GM12865 (cell line): ENCODE measurements around the gene LINGO4.

Experiments
- DNase-seq: peaks from one replicate; pipeline ENCODE4 v3.0.0; 2010; ENCODE audit warnings: low read depth
- H3K4me3 ChIP-seq: 2 replicates; pipeline ENCODE4 v1.5.1; 2011; ENCODE audit warnings: mild to moderate bottlenecking, low read depth, low read length, control low read depth
- TF ChIP-seq, protein P1 (sequence below): IDR thresholded peaks from 2 replicates; pipeline ENCODE4 v1.5.1; 2011; ENCODE audit warnings: low read length, control low read depth, low read depth, inconsistent platforms; ENCODE audit not compliant: insufficient read depth; ENCODE audit errors: missing control alignments

Gene LINGO4

DNA sequence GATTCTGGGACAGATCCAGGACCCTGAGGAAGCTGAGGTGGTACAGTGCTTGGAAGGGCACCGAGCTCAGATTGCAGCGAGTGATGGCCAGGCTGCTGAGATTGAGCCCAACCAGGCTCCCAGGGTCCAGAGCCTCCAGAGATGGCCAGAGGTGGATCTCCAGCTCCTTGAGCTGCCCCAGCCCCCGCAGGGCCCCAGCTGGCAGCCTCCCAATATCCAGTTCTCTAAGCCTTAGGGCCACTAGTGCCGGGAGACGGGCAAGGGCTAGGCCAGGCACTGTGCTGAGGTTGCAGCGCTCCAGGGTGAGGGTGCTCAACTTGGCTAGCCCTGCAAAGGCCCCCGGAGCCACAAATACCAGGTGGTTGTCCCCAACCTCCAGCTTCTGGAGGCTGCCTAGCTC, 3.4 kb downstream of the LINGO4 start:
- TF ChIP-seq, protein P1, sequence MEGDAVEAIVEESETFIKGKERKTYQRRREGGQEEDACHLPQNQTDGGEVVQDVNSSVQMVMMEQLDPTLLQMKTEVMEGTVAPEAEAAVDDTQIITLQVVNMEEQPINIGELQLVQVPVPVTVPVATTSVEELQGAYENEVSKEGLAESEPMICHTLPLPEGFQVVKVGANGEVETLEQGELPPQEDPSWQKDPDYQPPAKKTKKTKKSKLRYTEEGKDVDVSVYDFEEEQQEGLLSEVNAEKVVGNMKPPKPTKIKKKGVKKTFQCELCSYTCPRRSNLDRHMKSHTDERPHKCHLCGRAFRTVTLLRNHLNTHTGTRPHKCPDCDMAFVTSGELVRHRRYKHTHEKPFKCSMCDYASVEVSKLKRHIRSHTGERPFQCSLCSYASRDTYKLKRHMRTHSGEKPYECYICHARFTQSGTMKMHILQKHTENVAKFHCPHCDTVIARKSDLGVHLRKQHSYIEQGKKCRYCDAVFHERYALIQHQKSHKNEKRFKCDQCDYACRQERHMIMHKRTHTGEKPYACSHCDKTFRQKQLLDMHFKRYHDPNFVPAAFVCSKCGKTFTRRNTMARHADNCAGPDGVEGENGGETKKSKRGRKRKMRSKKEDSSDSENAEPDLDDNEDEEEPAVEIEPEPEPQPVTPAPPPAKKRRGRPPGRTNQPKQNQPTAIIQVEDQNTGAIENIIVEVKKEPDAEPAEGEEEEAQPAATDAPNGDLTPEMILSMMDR, result no peak
- no peak for DNase-seq
- H3K4me3 ChIP-seq, result no peak overlapping the region

- no peak overlapping the region for H3K4me3 ChIP-seq
- no peak for DNase-seq
- TF ChIP-seq, protein P1, result no peak
Measured at GRCh38 chr1:151801310-151801820, 3.9 kb downstream of the LINGO4 start.

DNA sequence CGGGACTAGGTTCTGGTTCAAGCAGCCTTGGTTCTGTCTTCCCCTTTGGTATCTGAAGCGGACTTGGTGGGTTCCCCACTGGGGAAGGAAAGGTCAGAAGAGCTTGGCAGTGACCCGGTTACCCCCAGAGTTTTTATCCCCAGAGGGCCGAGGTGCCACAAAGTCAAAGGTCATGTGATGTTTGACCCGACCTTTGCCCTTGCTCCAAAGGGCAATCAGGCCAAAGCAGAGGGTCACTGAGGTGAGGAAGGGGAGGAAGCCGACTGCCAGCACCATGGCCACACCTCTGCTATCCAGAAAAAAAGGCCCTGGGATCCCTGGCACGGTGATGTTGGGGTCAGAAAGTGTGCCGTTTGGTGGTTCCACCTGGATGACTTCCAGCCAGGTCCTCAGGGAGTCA, 4.4 kb downstream of the LINGO4 start:
- DNase-seq, result no peak
- TF ChIP-seq, protein P1, result no peak
- no peak overlapping the region for H3K4me3 ChIP-seq

GRCh38 chr1:151799179-151800022, 5.8 kb downstream of the LINGO4 start:
- H3K4me3 ChIP-seq, result no peak overlapping the region
- no peak for DNase-seq
- TF ChIP-seq, protein P1, result no peak

DNA sequence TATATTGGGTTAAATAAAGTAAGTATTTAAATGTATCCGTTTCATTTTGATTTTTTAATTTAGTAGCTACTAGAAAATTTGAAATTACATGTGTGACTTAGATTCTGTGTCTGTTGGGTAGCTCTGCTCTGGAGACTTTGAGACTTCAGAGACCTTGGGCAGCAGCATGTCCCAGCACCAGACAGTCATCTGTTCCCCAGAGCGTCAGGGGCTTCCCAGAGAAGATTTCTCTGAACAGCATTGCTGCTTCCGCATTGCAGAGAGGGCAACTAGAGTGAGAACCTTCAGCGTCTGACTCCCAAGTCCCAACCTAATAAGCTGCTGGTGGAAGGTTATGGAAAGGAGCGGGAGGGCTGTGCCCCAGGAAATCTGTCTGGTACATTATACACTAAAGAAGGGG, 6.6 kb downstream of the LINGO4 start:
- DNase-seq, result peak; percentile 62
- TF ChIP-seq, protein P1, result no peak
- H3K4me3 ChIP-seq, result no peak overlapping the region

DNA sequence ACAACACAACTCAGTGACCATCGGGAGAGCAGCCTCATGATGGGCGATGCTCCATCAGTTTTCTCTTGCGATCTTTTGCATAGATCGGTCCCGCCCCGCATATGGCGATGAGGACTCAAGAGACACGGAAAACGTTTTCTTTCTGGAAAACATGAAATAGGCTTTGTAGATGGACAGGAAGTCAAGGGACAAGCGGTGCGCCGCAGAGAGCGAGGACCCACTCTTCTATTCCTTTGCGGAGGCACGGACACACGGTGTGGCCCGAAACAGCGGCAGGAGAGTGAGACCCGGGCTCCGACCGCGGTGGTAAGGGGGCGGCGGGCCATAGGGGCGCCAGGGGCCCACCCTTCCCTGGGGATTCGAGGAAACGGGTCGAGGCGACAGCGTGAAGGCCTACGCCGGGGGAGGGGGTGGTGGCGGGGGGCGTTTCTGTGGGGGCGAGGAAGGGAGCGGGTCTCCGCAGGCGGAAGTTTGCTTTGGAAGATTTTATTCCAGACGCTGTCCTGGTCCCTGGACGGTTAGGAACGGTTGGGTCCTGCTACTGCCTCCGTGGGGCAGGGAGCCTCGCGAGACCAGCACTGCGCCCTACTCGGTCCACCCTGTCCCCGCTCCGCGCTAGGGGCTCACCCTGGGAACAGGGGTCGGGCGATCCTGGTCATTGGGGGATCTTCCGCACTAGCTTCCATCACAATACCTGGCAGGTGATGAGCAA, 14.1 kb downstream of the LINGO4 start:
- peak overlapping the region; percentile 82 for H3K4me3 ChIP-seq
- peak; percentile 19 for DNase-seq
- TF ChIP-seq, protein P1, result no peak
